Measurements from ENCODE around the gene PTGIS. TPM values are rescaled to one million over a fixed set of nuclear protein-coding genes. Genes with fewer than 3 reads are reported as not detected.

The PTGIS gene
- total RNA-seq, 2 donors from 2014 or later = 12.9 to 34.6 TPM

DNA sequence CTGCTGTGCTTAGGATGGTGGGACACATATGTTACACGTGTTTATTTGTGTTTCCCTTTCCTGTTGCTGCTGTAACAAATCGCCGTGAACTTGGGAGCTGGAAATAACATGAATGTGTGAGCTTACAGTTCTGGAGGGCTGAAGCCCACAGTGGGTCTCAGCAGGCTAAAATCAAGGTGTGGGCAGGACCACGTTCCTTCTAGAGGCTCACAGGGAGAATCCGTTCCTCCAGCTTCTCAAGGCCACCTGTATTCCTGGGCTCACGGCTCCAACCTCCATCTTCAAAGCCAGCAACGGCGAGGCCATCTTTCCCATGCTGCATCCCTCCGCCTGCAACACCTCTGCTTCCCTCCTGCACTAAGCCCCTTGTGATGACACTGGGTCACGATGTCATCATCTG is 27.4 kb upstream of the PTGIS start:
- Histone ChIP-seq H3K4me1 (replicated peaks) (no peaks in the 10 kb centered on the region), H3K27me3 (replicated peaks; ENCODE audit: insufficient read depth) (no peaks in the 10 kb centered on the region), H3K27ac (no peak overlapping the region), H3K9me3 (no peaks in the 10 kb centered on the region), H3K4me3 (no peak overlapping the region), H3K36me3 (no peaks in the 10 kb centered on the region)
- no peak for TF ChIP-seq POLR2AphosphoS5 (IDR thresholded peaks at IDR 0.05)
- TF ChIP-seq POLR2A (IDR thresholded peaks at IDR 0.05) = no peak
- TF ChIP-seq, protein P1, sequence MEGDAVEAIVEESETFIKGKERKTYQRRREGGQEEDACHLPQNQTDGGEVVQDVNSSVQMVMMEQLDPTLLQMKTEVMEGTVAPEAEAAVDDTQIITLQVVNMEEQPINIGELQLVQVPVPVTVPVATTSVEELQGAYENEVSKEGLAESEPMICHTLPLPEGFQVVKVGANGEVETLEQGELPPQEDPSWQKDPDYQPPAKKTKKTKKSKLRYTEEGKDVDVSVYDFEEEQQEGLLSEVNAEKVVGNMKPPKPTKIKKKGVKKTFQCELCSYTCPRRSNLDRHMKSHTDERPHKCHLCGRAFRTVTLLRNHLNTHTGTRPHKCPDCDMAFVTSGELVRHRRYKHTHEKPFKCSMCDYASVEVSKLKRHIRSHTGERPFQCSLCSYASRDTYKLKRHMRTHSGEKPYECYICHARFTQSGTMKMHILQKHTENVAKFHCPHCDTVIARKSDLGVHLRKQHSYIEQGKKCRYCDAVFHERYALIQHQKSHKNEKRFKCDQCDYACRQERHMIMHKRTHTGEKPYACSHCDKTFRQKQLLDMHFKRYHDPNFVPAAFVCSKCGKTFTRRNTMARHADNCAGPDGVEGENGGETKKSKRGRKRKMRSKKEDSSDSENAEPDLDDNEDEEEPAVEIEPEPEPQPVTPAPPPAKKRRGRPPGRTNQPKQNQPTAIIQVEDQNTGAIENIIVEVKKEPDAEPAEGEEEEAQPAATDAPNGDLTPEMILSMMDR (IDR thresholded peaks at IDR 0.05) = no peak
- intact Hi-C loops (cut with DNase I) = no loop called here
- DNase-seq (ENCODE audit: low spot score) = no peak
- WGBS = 89% methylated on average over 10 of the region's 10 CpGs

DNA sequence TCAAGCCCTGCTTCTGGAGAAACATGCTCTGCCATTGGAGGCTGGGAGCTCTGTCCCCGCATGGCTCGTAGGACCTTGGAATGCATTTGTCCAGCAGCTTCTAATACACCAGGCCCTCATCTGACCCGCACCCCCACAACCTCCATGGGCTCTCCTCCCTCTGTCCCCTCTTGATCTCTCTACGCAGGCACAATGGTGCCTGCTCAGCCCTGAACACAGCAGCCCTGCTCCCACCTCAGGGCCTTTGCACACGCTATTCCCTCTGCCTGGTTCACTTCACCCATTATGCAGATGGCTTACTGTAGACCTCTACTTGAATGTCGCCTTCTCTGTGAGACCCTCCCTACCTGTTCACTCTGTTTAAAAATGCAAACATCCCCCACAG is 27.0 kb upstream of the PTGIS start:
- WGBS = 94% methylated on average over 5 of the region's 6 CpGs
- Histone ChIP-seq H3K27me3 (replicated peaks; ENCODE audit: insufficient read depth) (no peaks in the 10 kb centered on the region), H3K27ac (no peak overlapping the region), H3K4me3 (no peak overlapping the region), H3K9me3 (no peaks in the 10 kb centered on the region), H3K4me1 (replicated peaks) (no peaks in the 10 kb centered on the region), H3K36me3 (no peaks in the 10 kb centered on the region)
- no peak for DNase-seq (ENCODE audit: low spot score)
- intact Hi-C loops (cut with DNase I) = loop anchor here (5.0 kb wide), 1 partner anchor 38 kb away; no protein-coding TSS in a partner anchor
- TF ChIP-seq POLR2A (IDR thresholded peaks at IDR 0.05) (no peak), POLR2AphosphoS5 (IDR thresholded peaks at IDR 0.05) (no peak)
- TF ChIP-seq, protein P1 (IDR thresholded peaks at IDR 0.05) = no peak

DNA sequence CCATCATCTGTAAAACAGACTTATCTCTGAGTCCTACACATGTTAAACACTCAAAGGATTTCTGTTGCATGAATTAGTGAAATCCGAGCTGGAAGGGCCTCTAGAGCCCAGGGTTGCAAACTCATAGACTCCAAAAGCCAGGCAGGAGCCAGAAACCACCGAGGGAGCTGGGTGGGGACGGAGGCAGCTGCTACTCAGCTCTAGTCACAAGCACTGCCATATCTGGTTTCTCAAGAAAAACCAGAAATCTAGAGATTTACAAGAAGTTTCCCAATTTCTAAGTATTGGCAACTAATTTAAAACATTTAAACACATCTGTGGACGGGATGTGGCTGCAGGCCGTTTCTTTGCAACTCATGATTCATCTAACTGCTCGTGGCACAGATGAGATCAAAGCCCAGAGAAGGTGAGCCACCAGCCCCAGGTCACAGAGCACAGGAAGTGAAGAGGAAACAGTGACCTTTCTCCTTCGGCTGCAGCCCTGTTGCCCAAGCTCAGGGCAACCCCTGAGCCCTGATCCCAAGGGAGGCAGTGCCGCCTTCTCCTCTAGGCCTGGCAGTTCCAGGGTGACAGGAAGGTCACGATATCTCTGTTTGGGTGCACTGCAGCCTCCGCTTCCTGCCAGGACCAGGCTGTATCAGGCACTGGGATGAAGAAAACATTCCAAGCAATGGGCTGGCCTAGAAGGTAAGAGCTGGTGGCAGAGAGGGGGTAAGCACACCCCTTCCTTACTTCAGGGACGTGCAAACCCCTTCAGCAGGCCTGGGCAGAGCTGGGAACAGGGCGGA is 26.4 kb upstream of the PTGIS start:
- no peaks in the 10 kb centered on the region for H3K36me3 ChIP-seq
- no peaks in the 10 kb centered on the region for H3K4me1 ChIP-seq (replicated peaks)
- H3K27me3 ChIP-seq (replicated peaks; ENCODE audit: insufficient read depth) = no peaks in the 10 kb centered on the region
- H3K4me3 ChIP-seq = no peak overlapping the region
- no peak for TF ChIP-seq POLR2AphosphoS5 (IDR thresholded peaks at IDR 0.05)
- TF ChIP-seq, protein P1 (IDR thresholded peaks at IDR 0.05) = no peak
- TF ChIP-seq POLR2A (IDR thresholded peaks at IDR 0.05) = no peak
- intact Hi-C loops (cut with DNase I) = loop anchor here (5.0 kb wide), 1 partner anchor 37 kb away; no protein-coding TSS in a partner anchor
- H3K27ac ChIP-seq = peak overlapping the region in 1 of 2 donors; percentile 16
- DNase-seq (ENCODE audit: low spot score) = no peak
- WGBS = 50% methylated on average over 12 of the region's 12 CpGs
- no peaks in the 10 kb centered on the region for H3K9me3 ChIP-seq

DNA sequence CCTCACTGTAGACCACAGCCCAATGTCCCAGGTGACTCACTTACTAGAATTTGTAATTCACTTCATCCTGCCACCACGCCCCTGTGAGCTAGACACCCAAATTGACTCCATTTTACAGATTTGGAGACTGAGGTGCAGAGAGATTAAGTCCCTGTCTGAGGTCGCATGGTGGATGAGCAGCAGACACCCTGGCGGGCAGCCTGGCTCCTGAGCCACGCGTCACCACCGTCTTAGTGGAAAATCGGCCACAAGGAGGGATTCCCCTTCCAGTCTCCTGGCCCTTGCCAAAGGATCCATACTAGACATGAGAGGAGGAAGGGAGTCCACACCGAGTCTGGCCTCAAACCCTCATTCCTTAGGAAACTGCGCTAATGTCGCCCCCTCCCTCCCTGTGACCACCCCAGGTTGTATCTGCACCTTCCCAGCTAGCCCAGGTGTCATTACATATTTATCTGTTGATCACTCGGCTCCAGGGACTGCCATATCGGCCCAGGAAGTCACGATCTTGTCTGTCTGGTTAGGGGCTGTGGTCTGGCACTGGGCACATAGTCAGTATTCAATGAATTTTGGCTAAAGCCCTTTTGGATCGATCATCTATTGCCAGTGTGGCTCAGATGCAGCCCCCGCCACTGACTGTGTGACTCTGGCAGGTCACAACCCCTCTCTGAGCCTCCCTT is 25.7 kb upstream of the PTGIS start:
- no peaks in the 10 kb centered on the region for H3K36me3 ChIP-seq
- intact Hi-C loops (cut with DNase I) = loop anchor here (5.0 kb wide), 1 partner anchor 36 kb away; no protein-coding TSS in a partner anchor
- TF ChIP-seq, protein P1 (IDR thresholded peaks at IDR 0.05) = no peak
- TF ChIP-seq POLR2AphosphoS5 (IDR thresholded peaks at IDR 0.05) = no peak
- TF ChIP-seq POLR2A (IDR thresholded peaks at IDR 0.05) = no peak
- no peak overlapping the region for H3K4me3 ChIP-seq
- H3K4me1 ChIP-seq (replicated peaks) = no peaks in the 10 kb centered on the region
- 76% methylated on average over 15 of the region's 15 CpGs for WGBS
- peak overlapping the region in 1 of 2 donors; percentile 0 for H3K27ac ChIP-seq
- no peak for DNase-seq (ENCODE audit: low spot score)
- H3K9me3 ChIP-seq = no peaks in the 10 kb centered on the region
- H3K27me3 ChIP-seq (replicated peaks; ENCODE audit: insufficient read depth) = no peaks in the 10 kb centered on the region

All from prostate gland (tissue), 2 donors.